K562 (cell line): ENCODE data around the gene ILKAP. TPM values are rescaled to one million over a fixed set of nuclear protein-coding genes. Genes with fewer than 3 reads are reported as not detected.
A peak's percentile ranks its signal among the peaks of the same experiment; 100 is the strongest.

ENCODE experiments used
- CBFB ChIP-seq: sonication (generic); formaldehyde crosslinking; IDR thresholded peaks from 2 replicates; pipeline ENCODE4 v1.4.0; 2020; ENCODE audit warnings: mild to moderate bottlenecking, missing genetic modification reagents
- E2F4 ChIP-seq: sonication (generic); formaldehyde crosslinking; IDR thresholded peaks from 2 replicates; pipeline ENCODE4 v1.8.0; 2022; ENCODE audit warnings: mild to moderate bottlenecking, low read depth, missing genetic modification reagents
- E2F8 ChIP-seq: fragments of 450-650 bp; IDR thresholded peaks from 2 replicates; pipeline ENCODE4 v1.7.1; 2018; ENCODE audit warnings: mild to moderate bottlenecking, low read depth; ENCODE audit not compliant: partially characterized antibody
- ETS2 ChIP-seq: IDR thresholded peaks from 2 replicates; pipeline ENCODE4 v1.6.1; 2016; ENCODE audit warnings: borderline replicate concordance, missing genetic modification characterization, mild to moderate bottlenecking, moderate library complexity, missing compliant biosample characterization; ENCODE audit not compliant: poor library complexity, severe bottlenecking
- ETV5 ChIP-seq: sonication (generic); formaldehyde crosslinking; IDR thresholded peaks from 2 replicates; pipeline ENCODE4 v1.4.0; 2020; ENCODE audit warnings: low read depth, mild to moderate bottlenecking, missing genetic modification reagents
- ILK ChIP-seq: fragments of 450-650 bp; IDR thresholded peaks from 2 replicates; pipeline ENCODE4 v1.6.1; 2016; ENCODE audit warnings: missing genetic modification characterization, low read depth, mild to moderate bottlenecking, missing compliant biosample characterization, moderate library complexity, borderline replicate concordance
- NCOA2 ChIP-seq, 2 experiments: fragments of 450-650 bp; IDR thresholded peaks; 2 replicates each; pipeline ENCODE4 v1.6.1; 2018; ENCODE audit warnings: mild to moderate bottlenecking in 2 of 2, moderate library complexity in 1 of 2; ENCODE audit not compliant: partially characterized antibody in 2 of 2
- NEUROD1 ChIP-seq: fragments of 150-350 bp; IDR thresholded peaks from 2 replicates; pipeline ENCODE4 v1.6.1; 2014; ENCODE audit warnings: borderline replicate concordance, low read length, low read depth; ENCODE audit not compliant: partially characterized antibody
- NFRKB ChIP-seq: fragments of 450-650 bp; IDR thresholded peaks from 2 replicates; pipeline ENCODE4 v1.6.1; 2016; ENCODE audit warnings: low read depth
- PHF20 ChIP-seq: fragments of 450-650 bp; IDR thresholded peaks from 2 replicates; pipeline ENCODE4 v1.6.1; 2018; ENCODE audit not compliant: partially characterized antibody
- POLR2B ChIP-seq: fragments of 450-650 bp; IDR thresholded peaks from 2 replicates; pipeline ENCODE4 v1.6.1; 2018; ENCODE audit warnings: low read depth; ENCODE audit not compliant: partially characterized antibody
- RBM14 ChIP-seq: fragments of 200-400 bp; formaldehyde crosslinking; IDR thresholded peaks from 2 replicates; pipeline ENCODE4 v1.6.1; 2018; ENCODE audit warnings: low read depth, mild to moderate bottlenecking, low read length, moderate library complexity, borderline replicate concordance; ENCODE audit not compliant: insufficient read depth
- TFAP4 ChIP-seq: sonication (generic); formaldehyde crosslinking; IDR thresholded peaks from 2 replicates; pipeline ENCODE4 v1.8.0; 2022; ENCODE audit warnings: missing genetic modification reagents, mild to moderate bottlenecking, moderate library complexity, borderline replicate concordance
- ZNF212 ChIP-seq: fragments of 450-650 bp; formaldehyde crosslinking; IDR thresholded peaks from 2 replicates; pipeline ENCODE4 v1.4.0; 2020; ENCODE audit warnings: mild to moderate bottlenecking
- ZNF354B ChIP-seq: fragments of 250-450 bp; sonication (Bioruptor Pico); IDR thresholded peaks from 2 replicates; pipeline ENCODE4 v1.4.0; 2020
- ZNF592 ChIP-seq: fragments of 450-650 bp; IDR thresholded peaks from 2 replicates; pipeline ENCODE4 v1.6.1; 2017; ENCODE audit warnings: antibody characterized with exemption, mild to moderate bottlenecking
- polyA plus RNA-seq, 8 experiments: library from polyadenylated mRNA; depleted of rRNA in 4 of 8; stranded (reverse) in 5 of 8; unstranded in 3 of 8; fragments of >200 nt; fragmentation: Nextera tagmentation in 2 of 8; fragmentation: Illumina TruSeq in 1 of 8; extraction: Ambion mirVana in 2 of 8; extraction: Trizol in 1 of 8; gene quantifications; 2 replicates each; pipeline versions ENCODE4 v1.2.1 to v1.2.3, GENCODE V29; 2011 to 2014; ENCODE audit warnings: inconsistent platforms in 1 of 8, missing spikeins in 1 of 8
- total RNA-seq, 7 experiments: library from RNA; depleted of rRNA in 6 of 7; stranded (reverse); fragments of >200 nt in 6 of 7; fragmentation: Illumina TruSeq in 2 of 7; extraction: Trizol in 2 of 7; gene quantifications; 2 replicates each; pipeline versions ENCODE4 v1.2.1 to v1.2.3, GENCODE V29; 2011 to 2021; ENCODE audit warnings: low replicate concordance in 1 of 7

ILKAP gene
- total and polyA plus RNA-seq, 9 of the 15 experiments (the other 6 are each of a cell fraction or from before 2014, with no cell fraction given) = 3.1 to 43.9 (median 20.7) TPM

- TF ChIP-seq E2F8 = peak; percentile 54
- TF ChIP-seq POLR2B = peak; percentile 39
- TF ChIP-seq ZNF212 (CRISPR knock-in tag) = no peak
- TF ChIP-seq ETV5 = no peak
- TF ChIP-seq NFRKB = no peak
- TF ChIP-seq ETS2 = no peak
- TF ChIP-seq RBM14 = no peak
- TF ChIP-seq PHF20 = peak; percentile 35
- peak; percentile 72 for TF ChIP-seq ZNF592
- TF ChIP-seq ZNF354B (CRISPR knock-in tag) = no peak
- TF ChIP-seq CBFB (CRISPR knock-in tag) = no peak
- TF ChIP-seq NCOA2 (IDR thresholded peaks at IDR 0.05; ENCODE audit: partially characterized antibody in 2 of 2) = no peak
- 0 out of 2 replicates have a peak, but pooled peaks have one; percentile 31 for TF ChIP-seq E2F4 (CRISPR knock-in tag)
- TF ChIP-seq ILK = no peak
- no peak for TF ChIP-seq NEUROD1
- TF ChIP-seq TFAP4 = peak; percentile 44; the same call in 1 of the 2 replicates
Measured at GRCh38 chr2:238203094-238203972, at the start of gene ILKAP (continued).
